HepG2 (cell line): Measurements from ENCODE around the gene EIF3L. TPM values are rescaled to one million over a fixed set of nuclear protein-coding genes. Genes with fewer than 3 reads are reported as not detected.

Experiments used
- CHD2 ChIP-seq: IDR thresholded peaks from 2 replicates; pipeline ENCODE4 v1.6.1; 2011; ENCODE audit warnings: low read depth, low read length, improper control_type of control experiment
- FOXM1 ChIP-seq: sonication (generic); formaldehyde crosslinking; IDR thresholded peaks from 2 replicates; pipeline ENCODE4 v1.5.0; 2020; ENCODE audit warnings: missing genetic modification reagents
- KLF12 ChIP-seq: sonication (generic); formaldehyde crosslinking; IDR thresholded peaks from 2 replicates; pipeline ENCODE4 v1.4.0; 2020; ENCODE audit warnings: missing genetic modification reagents, borderline replicate concordance
- MATR3 ChIP-seq: sonication (generic); formaldehyde crosslinking; IDR thresholded peaks from 2 replicates; pipeline ENCODE4 v1.4.0; 2020; ENCODE audit warnings: missing genetic modification reagents
- MIXL1 ChIP-seq: IDR thresholded peaks from 2 replicates; pipeline ENCODE4 v1.6.1; 2016
- MYC ChIP-seq: sonication (generic); formaldehyde crosslinking; IDR thresholded peaks from 2 replicates; pipeline ENCODE4 v1.9.0; 2021; ENCODE audit warnings: missing genetic modification reagents, borderline replicate concordance
- SMYD3 ChIP-seq: sonication (generic); formaldehyde crosslinking; IDR thresholded peaks from 2 replicates; pipeline ENCODE4 v1.8.1; 2023; ENCODE audit warnings: mild to moderate bottlenecking, missing genetic modification reagents
- SUZ12 ChIP-seq: fragments of 150-350 bp; IDR thresholded peaks from 2 replicates; pipeline ENCODE4 v1.6.1; 2014; ENCODE audit warnings: low read depth, low read length
- TCF7L2 ChIP-seq: IDR thresholded peaks from 2 replicates; pipeline ENCODE4 v1.6.1; 2011; ENCODE audit warnings: mild to moderate bottlenecking, low read depth, low read length, moderate library complexity
- UBTF ChIP-seq: sonication (generic); formaldehyde crosslinking; IDR thresholded peaks from 2 replicates; pipeline ENCODE4 v1.4.0; 2020; ENCODE audit warnings: mild to moderate bottlenecking, missing genetic modification reagents
- ZMYM4 ChIP-seq: sonication (generic); formaldehyde crosslinking; IDR thresholded peaks from 2 replicates; pipeline ENCODE4 v1.8.1; 2023; ENCODE audit warnings: mild to moderate bottlenecking, missing genetic modification reagents
- ZNF10 ChIP-seq: sonication (generic); formaldehyde crosslinking; IDR thresholded peaks from 2 replicates; pipeline ENCODE4 v1.4.0; 2020; ENCODE audit warnings: mild to moderate bottlenecking, low read depth, missing genetic modification reagents, borderline replicate concordance
- ZNF589 ChIP-seq: sonication (generic); formaldehyde crosslinking; conservative IDR thresholded peaks from 2 replicates; pipeline ENCODE4 v1.8.0; 2022; ENCODE audit warnings: mild to moderate bottlenecking, moderate library complexity, missing genetic modification reagents
- ZNF747 ChIP-seq: sonication (generic); formaldehyde crosslinking; IDR thresholded peaks from 2 replicates; pipeline ENCODE4 v1.8.1; 2023; ENCODE audit warnings: missing genetic modification reagents, mild to moderate bottlenecking, borderline replicate concordance
- polyA plus RNA-seq, 8 experiments: library from polyadenylated mRNA; depleted of rRNA in 3 of 8; stranded (reverse) in 7 of 8; unstranded in 1 of 8; fragments of >200 nt; fragmentation: Illumina TruSeq in 4 of 8; extraction: Trizol in 4 of 8; gene quantifications; 2 replicates each; pipeline versions ENCODE4 v1.2.1 to v1.2.3, GENCODE V29; 2011 to 2016; ENCODE audit warnings: low read depth in 4 of 8, missing spikeins in 1 of 8, mixed read lengths in 1 of 8; ENCODE audit not compliant: insufficient read depth in 1 of 8
- total RNA-seq, 5 experiments: library from RNA; depleted of rRNA; stranded (reverse); fragments of >200 nt; fragmentation: Illumina TruSeq; extraction: Trizol; gene quantifications; 2 replicates each; pipeline ENCODE4 v1.2.3, GENCODE V29; 2016; ENCODE audit warnings: low read depth in 1 of 5
- TF ChIP-seq, protein P1 (sequence below): IDR thresholded peaks from 2 replicates; pipeline ENCODE4 v1.6.1; 2016; ENCODE audit warnings: missing compliant biosample characterization, missing genetic modification reagents, borderline replicate concordance
- TF ChIP-seq, protein P2 (sequence below): sonication (generic); formaldehyde crosslinking; IDR thresholded peaks from 2 replicates; pipeline ENCODE4 v1.8.0; 2022; ENCODE audit warnings: missing genetic modification reagents, mild to moderate bottlenecking, inconsistent platforms, borderline replicate concordance
- TF ChIP-seq, protein P3 (sequence below): sonication (generic); formaldehyde crosslinking; IDR thresholded peaks from 2 replicates; pipeline ENCODE4 v1.5.1; 2020; ENCODE audit warnings: mild to moderate bottlenecking, missing genetic modification reagents
- TF ChIP-seq, protein P4 (sequence below): IDR thresholded peaks from 2 replicates; pipeline ENCODE4 v1.6.1; 2012; ENCODE audit warnings: low read length, improper control_type of control experiment

Gene EIF3L
- total and polyA plus RNA-seq, 2 of the 13 experiments (the other 11 are each of a cell fraction or from before 2014, with no cell fraction given): 514 to 793 TPM

DNA sequence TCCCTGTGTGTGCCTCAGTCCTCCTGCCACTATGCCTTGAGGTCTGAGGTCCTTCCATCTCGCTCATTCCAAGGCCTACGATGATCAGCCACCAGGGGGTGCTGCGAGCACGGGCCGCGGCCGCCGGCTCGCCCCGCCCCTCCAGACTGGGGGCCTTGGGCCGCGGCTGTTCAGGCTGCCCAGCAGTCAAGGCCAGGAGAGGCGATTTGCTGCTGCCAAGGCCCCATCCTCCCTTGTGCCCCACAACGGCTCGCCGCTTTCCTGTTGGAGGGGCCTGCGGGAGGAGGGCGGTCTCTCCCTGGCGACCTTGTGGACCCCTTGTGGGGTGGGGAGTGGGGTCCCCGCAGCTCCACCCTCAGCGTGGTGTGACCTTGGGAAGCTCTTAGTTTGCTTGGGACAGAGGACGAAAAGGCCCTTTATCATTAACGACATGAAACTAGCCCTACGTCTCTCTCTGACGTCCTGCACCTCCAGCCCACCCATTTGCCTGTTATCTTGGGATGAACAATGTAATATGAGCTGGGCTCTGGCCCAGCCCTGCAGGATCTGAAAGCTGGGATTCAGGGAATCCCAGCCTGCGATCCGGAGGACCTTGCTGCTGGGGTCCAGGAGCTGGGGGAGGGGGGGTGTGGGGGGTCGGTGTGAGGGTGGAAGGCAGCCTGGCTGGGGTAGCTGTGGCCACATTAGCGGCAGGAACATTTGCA lies 31.4 kb upstream of the EIF3L start (continued):
- TF ChIP-seq, protein P1, sequence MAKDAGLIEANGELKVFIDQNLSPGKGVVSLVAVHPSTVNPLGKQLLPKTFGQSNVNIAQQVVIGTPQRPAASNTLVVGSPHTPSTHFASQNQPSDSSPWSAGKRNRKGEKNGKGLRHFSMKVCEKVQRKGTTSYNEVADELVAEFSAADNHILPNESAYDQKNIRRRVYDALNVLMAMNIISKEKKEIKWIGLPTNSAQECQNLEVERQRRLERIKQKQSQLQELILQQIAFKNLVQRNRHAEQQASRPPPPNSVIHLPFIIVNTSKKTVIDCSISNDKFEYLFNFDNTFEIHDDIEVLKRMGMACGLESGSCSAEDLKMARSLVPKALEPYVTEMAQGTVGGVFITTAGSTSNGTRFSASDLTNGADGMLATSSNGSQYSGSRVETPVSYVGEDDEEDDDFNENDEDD: no peak
- TF ChIP-seq, protein P2, sequence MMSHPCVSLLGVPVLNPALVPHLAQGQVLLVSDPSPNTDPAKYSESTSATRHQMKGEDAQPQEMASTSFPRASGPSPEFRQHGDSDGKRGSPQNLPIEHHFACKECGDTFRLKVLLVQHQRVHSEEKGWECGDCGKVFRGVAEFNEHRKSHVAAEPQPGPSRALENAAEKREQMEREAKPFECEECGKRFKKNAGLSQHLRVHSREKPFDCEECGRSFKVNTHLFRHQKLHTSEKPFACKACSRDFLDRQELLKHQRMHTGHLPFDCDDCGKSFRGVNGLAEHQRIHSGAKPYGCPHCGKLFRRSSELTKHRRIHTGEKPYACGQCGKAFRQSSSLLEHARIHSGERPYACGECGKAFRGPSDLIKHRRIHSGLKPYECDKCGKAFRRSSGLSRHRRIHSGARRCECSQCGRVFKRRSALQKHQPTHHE (CRISPR knock-in tag): no peak
- TF ChIP-seq FOXM1: no peak
- TF ChIP-seq TCF7L2: no peak
- TF ChIP-seq ZNF10 (CRISPR knock-in tag): no peak
- TF ChIP-seq MIXL1 (CRISPR knock-in tag): peak; percentile 62; the same call in 1 of the 2 replicates
- TF ChIP-seq ZMYM4: peak; percentile 82; the same call in 1 of the 2 replicates
- peak; percentile 76; the same call in 1 of the 2 replicates for TF ChIP-seq MYC (CRISPR knock-in tag)
- TF ChIP-seq CHD2: no peak
- TF ChIP-seq KLF12 (CRISPR knock-in tag): peak; percentile 79; the same call in 1 of the 2 replicates
- TF ChIP-seq SUZ12: no peak
- TF ChIP-seq ZNF589 (CRISPR knock-in tag): no peak
- peak; percentile 85 for TF ChIP-seq UBTF (CRISPR knock-in tag)
- no peak for TF ChIP-seq MATR3
- TF ChIP-seq ZNF747 (CRISPR knock-in tag): no peak; the same call in 1 of the 2 replicates
- TF ChIP-seq, protein P3, sequence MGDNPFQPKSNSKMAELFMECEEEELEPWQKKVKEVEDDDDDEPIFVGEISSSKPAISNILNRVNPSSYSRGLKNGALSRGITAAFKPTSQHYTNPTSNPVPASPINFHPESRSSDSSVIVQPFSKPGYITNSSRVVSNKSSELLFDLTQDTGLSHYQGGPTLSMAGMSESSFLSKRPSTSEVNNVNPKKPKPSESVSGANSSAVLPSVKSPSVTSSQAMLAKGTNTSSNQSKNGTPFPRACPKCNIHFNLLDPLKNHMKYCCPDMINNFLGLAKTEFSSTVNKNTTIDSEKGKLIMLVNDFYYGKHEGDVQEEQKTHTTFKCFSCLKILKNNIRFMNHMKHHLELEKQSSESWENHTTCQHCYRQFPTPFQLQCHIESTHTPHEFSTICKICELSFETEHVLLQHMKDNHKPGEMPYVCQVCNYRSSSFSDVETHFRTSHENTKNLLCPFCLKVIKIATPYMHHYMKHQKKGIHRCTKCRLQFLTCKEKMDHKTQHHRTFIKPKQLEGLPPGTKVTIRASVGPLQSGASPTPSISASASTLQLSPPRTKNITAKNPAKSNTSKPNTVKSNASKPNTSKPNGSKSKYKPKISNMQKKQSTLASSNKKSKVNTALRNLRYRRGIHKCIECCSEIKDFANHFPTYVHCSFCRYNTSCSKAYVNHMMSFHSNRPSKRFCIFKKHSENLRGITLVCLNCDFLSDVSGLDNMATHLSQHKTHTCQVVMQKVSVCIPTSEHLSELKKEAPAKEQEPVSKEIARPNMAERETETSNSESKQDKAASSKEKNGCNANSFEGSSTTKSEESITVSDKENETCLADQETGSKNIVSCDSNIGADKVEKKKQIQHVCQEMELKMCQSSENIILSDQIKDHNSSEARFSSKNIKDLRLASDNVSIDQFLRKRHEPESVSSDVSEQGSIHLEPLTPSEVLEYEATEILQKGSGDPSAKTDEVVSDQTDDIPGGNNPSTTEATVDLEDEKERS (CRISPR knock-in tag): 0 out of 2 replicates have a peak, but pooled peaks have one; percentile 70
- no peak for TF ChIP-seq SMYD3 (CRISPR knock-in tag)
- TF ChIP-seq, protein P4, sequence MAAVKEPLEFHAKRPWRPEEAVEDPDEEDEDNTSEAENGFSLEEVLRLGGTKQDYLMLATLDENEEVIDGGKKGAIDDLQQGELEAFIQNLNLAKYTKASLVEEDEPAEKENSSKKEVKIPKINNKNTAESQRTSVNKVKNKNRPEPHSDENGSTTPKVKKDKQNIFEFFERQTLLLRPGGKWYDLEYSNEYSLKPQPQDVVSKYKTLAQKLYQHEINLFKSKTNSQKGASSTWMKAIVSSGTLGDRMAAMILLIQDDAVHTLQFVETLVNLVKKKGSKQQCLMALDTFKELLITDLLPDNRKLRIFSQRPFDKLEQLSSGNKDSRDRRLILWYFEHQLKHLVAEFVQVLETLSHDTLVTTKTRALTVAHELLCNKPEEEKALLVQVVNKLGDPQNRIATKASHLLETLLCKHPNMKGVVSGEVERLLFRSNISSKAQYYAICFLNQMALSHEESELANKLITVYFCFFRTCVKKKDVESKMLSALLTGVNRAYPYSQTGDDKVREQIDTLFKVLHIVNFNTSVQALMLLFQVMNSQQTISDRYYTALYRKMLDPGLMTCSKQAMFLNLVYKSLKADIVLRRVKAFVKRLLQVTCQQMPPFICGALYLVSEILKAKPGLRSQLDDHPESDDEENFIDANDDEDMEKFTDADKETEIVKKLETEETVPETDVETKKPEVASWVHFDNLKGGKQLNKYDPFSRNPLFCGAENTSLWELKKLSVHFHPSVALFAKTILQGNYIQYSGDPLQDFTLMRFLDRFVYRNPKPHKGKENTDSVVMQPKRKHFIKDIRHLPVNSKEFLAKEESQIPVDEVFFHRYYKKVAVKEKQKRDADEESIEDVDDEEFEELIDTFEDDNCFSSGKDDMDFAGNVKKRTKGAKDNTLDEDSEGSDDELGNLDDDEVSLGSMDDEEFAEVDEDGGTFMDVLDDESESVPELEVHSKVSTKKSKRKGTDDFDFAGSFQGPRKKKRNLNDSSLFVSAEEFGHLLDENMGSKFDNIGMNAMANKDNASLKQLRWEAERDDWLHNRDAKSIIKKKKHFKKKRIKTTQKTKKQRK: no peak
